Stomach (tissue), 9 donors: ENCODE measurements around the gene ZMIZ1. TPM values are rescaled to one million over a fixed set of nuclear protein-coding genes. Genes with fewer than 3 reads are reported as not detected.

Source experiments
- DNase-seq, 2 donors: peaks; one replicate each; pipeline versions ENCODE4 v3.0.0 to v3.0.0-alpha.2; 2013 to 2019
- H3K27ac ChIP-seq, 5 donors: fragments of 200-600 bp in 4 of 5; sonication (generic) in 4 of 5; one replicate each; pipeline ENCODE4 v1.5.1; 2013 to 2019; ENCODE audit warnings: mild to moderate bottlenecking in 1 of 5, moderate library complexity in 1 of 5
- H3K27me3 ChIP-seq, 3 donors: fragments of 200-600 bp; sonication (generic); one replicate each; pipeline ENCODE4 v1.5.1; 2017 to 2019; ENCODE audit warnings: mixed run types in 1 of 3
- H3K36me3 ChIP-seq, 4 donors: fragments of 200-600 bp; sonication (generic); 1 replicate in 3 of 4; 2 replicates in 1 of 4; pipeline ENCODE4 v1.5.1; 2016 to 2019
- H3K4me1 ChIP-seq, 4 donors: fragments of 200-600 bp; sonication (generic); one replicate each; pipeline ENCODE4 v1.5.1; 2016 to 2019
- H3K4me3 ChIP-seq, 4 donors: fragments of 200-600 bp; sonication (generic) in 3 of 4; one replicate each; pipeline ENCODE4 v1.5.1; 2016 to 2019; ENCODE audit warnings: mild to moderate bottlenecking in 1 of 4
- H3K9me3 ChIP-seq, 4 donors: fragments of 200-600 bp; sonication (generic); one replicate each; pipeline ENCODE4 v1.5.1; 2016 to 2019
- EP300 ChIP-seq: sonication (generic); formaldehyde crosslinking; IDR thresholded peaks from one replicate; pipeline ENCODE4 v1.6.1; 2017; ENCODE audit warnings: antibody characterized with exemption
- POLR2A ChIP-seq, 4 donors: fragments of 450-650 bp; IDR thresholded peaks; one replicate each; pipeline ENCODE4 v1.6.1; 2016; ENCODE audit warnings: antibody characterized with exemption in 4 of 4, control low read depth in 2 of 4, mild to moderate bottlenecking in 1 of 4, moderate library complexity in 1 of 4
- POLR2AphosphoS5 ChIP-seq, 3 donors: sonication (generic); formaldehyde crosslinking; IDR thresholded peaks; one replicate each; pipeline ENCODE4 v1.6.1; 2016; ENCODE audit warnings: antibody characterized with exemption in 3 of 3
- WGBS, 5 donors: extraction: QIAGEN DNeasy Blood & Tissue Kit in 3 of 5; methylation state at CpG; one replicate each; pipeline versions ENCODE4 v1.1.5 to v1.1.7; 2013 to 2018; 5-methylcytosine and 5-hydroxymethylcytosine counted together
- intact Hi-C: fragments of 100-400 bp; cut with DNase I; formaldehyde crosslinking; loops from one replicate; pipeline ENCODE4 v1.15.1; 2023; ENCODE audit warnings: low total_unique reads
- polyA plus RNA-seq, 3 donors: library from polyadenylated mRNA; stranded (reverse); fragments of 200-250 nt; gene quantifications; one replicate each; pipeline ENCODE4 v1.2.3, GENCODE V29; 2013
- total RNA-seq, 5 donors: library from RNA; depleted of rRNA; stranded (reverse); fragments of >200 nt; gene quantifications; one replicate each; pipeline versions ENCODE4 v1.1.0 to v1.2.3, GENCODE V29; 2014 to 2016
- TF ChIP-seq, protein P1 (sequence below), 7 experiments: fragments of 450-650 bp in 4 of 7; fragments of 200-600 bp in 3 of 7; sonication (generic) in 3 of 7; IDR thresholded peaks; one replicate each; pipeline ENCODE4 v1.5.1; 2016 to 2019; ENCODE audit warnings: antibody characterized with exemption in 7 of 7, control low read depth in 2 of 7, mild to moderate bottlenecking in 1 of 7
- donor health status: healthy with polysubstance abuse.
- donor health status: Bipolar disorder and iron deficiency.
- donor health status: healthy.

The ZMIZ1 gene
- total and polyA plus RNA-seq, 8 donors = 17.7 to 103 (median 26.3) TPM

DNA sequence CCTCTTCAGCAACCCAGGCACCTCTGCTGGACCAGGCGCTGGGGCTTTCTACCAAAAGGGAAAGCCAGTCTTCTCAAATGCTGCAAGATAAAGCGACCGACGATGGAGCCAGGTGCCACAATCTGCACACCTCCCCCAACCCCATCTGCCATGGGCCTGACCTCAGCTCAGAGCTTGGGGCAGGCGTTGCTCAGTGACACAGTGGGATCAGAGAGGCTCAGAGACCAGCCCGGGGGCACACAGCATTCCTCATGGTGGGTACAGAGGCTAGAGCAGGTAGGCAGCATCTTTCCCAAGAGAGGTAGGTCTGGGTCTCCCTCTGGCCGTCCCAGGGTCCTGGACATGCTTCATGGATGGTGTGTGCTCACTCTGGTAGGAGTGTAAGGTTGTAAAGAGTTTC is 56.3 kb downstream of the ZMIZ1 start:
- WGBS, 5 donors = 67 to 100% (median 75%) methylated on average over 1 to 7 of the region's 7 CpGs
- intact Hi-C loops = no loop called here

DNA sequence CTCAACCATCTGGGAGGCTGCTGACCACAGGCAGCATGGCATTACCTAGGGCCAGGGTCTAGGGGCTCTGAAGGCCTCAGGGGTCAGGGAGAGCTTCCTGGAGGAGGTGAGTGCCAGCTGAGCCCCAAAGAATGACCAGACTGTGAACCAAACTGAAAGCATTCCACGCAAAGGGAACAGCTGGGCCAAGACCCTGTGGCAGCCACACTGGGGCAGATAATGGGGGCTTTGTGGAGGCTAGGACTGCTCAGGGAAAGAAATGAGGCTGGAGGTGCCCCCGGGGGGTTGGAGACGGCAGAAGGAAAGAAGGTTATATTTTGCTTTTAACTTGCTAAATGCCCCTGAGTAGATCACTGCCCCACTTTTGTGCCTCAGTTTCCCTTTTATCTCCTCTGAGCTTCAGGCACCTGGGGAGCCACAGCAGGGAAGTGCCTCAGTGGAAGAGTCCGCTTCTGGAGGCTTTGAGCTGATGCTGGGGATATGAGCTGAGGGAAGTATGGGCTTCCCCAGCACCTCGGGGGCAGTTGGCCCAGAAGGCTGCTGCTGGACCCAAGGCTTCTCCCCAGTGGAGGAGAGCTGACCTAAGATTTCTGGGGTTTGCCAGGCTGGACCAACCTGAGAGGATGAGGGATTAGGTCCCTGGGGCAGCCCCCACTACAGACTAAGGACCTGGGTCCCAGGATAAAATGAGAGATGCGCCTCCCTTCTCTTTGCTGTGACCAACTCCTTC is 57.8 kb downstream of the ZMIZ1 start:
- H3K27ac ChIP-seq = peak overlapping the region; percentile 73 to 84 (median 78)
- TF ChIP-seq, protein P1, sequence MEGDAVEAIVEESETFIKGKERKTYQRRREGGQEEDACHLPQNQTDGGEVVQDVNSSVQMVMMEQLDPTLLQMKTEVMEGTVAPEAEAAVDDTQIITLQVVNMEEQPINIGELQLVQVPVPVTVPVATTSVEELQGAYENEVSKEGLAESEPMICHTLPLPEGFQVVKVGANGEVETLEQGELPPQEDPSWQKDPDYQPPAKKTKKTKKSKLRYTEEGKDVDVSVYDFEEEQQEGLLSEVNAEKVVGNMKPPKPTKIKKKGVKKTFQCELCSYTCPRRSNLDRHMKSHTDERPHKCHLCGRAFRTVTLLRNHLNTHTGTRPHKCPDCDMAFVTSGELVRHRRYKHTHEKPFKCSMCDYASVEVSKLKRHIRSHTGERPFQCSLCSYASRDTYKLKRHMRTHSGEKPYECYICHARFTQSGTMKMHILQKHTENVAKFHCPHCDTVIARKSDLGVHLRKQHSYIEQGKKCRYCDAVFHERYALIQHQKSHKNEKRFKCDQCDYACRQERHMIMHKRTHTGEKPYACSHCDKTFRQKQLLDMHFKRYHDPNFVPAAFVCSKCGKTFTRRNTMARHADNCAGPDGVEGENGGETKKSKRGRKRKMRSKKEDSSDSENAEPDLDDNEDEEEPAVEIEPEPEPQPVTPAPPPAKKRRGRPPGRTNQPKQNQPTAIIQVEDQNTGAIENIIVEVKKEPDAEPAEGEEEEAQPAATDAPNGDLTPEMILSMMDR (IDR thresholded peaks at IDR 0.05) = no peak
- TF ChIP-seq POLR2A (IDR thresholded peaks at IDR 0.05) = no peak
- no peak for TF ChIP-seq EP300
- TF ChIP-seq POLR2AphosphoS5 (IDR thresholded peaks at IDR 0.05) = no peak

More for the DNA sequence above, 56.3 kb downstream of the ZMIZ1 start:
- TF ChIP-seq EP300 = no peak
- TF ChIP-seq, protein P1 (IDR thresholded peaks at IDR 0.05) = no peak
- no peak for TF ChIP-seq POLR2AphosphoS5 (IDR thresholded peaks at IDR 0.05)
- TF ChIP-seq POLR2A (IDR thresholded peaks at IDR 0.05) = no peak
- H3K36me3 ChIP-seq = peaks cover 33 to 77% (median 64%) of the 10 kb centered on the region in 4 donors
- no peaks in the 10 kb centered on the region for H3K9me3 ChIP-seq
- DNase-seq = no peak
- H3K4me1 ChIP-seq = peaks cover 39 to 78% (median 65%) of the 10 kb centered on the region in 4 donors
- no peak overlapping the region for H3K4me3 ChIP-seq
- peak overlapping the region; percentile 11 to 84 (median 75) for H3K27ac ChIP-seq
- no peaks in the 10 kb centered on the region for H3K27me3 ChIP-seq

DNA sequence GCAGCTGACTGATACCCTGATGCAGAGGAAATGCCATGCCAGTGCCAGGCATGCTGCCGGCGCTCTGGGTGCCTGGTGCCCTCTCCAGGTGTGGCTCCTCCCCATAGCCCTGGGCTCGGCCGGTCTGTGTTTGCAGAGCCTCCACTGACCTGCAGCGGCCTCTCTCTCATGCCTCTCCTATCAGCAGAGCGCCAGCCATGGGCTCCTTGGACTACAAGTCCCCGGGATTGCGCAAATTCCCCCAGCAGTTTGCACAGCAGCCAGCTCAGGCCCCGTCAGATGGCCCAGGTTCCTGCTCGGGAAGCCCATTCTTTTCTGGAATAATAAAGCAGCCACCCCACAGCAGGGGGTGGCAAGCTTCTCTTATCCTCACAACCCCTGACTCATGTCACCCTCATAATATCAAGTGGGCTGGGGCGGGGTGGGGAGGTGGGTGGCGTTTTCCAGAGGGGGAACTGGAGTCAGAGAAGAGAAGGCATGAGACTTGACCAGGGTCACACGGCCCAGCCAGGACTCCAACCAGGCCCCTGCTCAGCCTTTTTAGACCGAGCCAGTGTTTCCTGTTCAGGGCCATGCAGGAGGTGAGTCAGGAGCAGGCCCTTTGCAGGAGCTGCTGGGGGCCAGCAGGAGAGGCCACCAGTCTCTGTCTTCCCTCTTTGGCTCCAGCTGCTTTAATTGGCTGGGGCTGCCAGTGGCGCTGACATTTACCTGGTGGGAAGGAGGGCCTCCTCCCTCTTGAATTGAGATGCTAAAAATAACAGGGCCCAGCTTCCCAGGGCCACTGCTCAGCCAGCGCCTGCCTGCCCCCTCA is 58.6 kb downstream of the ZMIZ1 start:
- peak; percentile 85 to 97 for DNase-seq
- Histone ChIP-seq H3K27me3 (no peaks in the 10 kb centered on the region), H3K27ac (peak overlapping the region; percentile 73 to 84 (median 78)), H3K36me3 (peaks cover 22 to 71% (median 58%) of the 10 kb centered on the region in 4 donors), H3K4me1 (peaks cover 42 to 96% (median 71%) of the 10 kb centered on the region in 4 donors), H3K9me3 (no peaks in the 10 kb centered on the region), H3K4me3 (no peak overlapping the region)
- TF ChIP-seq, protein P1 (IDR thresholded peaks at IDR 0.05) = peak in 1 of 7 experiments; percentile 26
- TF ChIP-seq POLR2AphosphoS5 (IDR thresholded peaks at IDR 0.05) (peak; percentile 40 to 89 (median 51)), EP300 (no peak)
- 26 to 44% (median 40%) methylated on average over 14 to 16 of the region's 16 CpGs for WGBS, 5 donors
- intact Hi-C loops = no loop called here

More for the DNA sequence above, 57.8 kb downstream of the ZMIZ1 start:
- Histone ChIP-seq H3K9me3 (no peaks in the 10 kb centered on the region), H3K4me1 (peaks cover 42 to 87% (median 67%) of the 10 kb centered on the region in 4 donors), H3K27me3 (no peaks in the 10 kb centered on the region), H3K4me3 (no peak overlapping the region), H3K36me3 (peaks cover 25 to 71% (median 61%) of the 10 kb centered on the region in 4 donors)
- whole genome bisulfite sequencing, 5 donors = 60 to 76% (median 68%) methylated on average over 6 of the region's 6 CpGs
- intact Hi-C loops = no loop called here
- DNase-seq = no peak

DNA sequence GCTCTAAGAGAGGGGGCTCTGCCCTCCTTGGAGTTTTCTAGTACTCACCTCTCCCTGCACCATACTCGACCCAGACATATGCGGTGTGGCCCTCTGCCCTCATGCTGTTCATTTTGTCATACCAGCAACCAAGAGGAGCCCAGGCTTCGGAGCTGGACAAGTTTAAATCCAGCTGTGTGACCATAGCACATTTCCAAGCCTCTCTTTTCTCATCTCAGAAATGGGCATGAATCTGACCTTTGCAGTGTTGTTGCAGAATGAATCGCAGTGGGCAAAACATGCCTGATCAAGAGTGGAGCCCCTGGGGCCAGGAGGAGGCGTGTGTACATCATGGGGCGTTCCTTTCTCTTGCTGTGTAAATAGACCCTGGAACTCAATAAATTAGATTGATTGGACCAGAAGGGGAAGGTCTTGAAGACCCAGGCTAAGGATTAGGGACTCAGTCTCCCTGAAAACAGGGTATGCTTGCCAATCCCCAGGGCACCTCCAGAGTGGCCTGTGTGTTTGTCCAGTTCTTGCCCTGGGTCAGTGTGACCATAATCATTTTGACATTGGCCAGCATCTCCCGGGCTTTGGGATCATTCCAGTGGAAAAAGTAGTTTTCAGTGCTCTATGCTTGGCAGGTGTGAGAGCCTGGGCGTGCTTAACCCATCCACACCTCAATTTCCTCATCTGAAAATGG is 59.6 kb downstream of the ZMIZ1 start:
- peaks cover 44 to 99% (median 76%) of the 10 kb centered on the region in 4 donors for H3K4me1 ChIP-seq
- H3K9me3 ChIP-seq = no peaks in the 10 kb centered on the region
- H3K27ac ChIP-seq = peak overlapping the region; percentile 52 to 84 (median 75)
- TF ChIP-seq POLR2AphosphoS5 (IDR thresholded peaks at IDR 0.05) (no peak), EP300 (no peak), POLR2A (IDR thresholded peaks at IDR 0.05) (no peak)
- TF ChIP-seq, protein P1 (IDR thresholded peaks at IDR 0.05) = no peak
- H3K4me3 ChIP-seq = no peak overlapping the region
- H3K27me3 ChIP-seq = no peaks in the 10 kb centered on the region
- no peak for DNase-seq
- 45 to 66% (median 48%) methylated on average over 8 of the region's 8 CpGs for WGBS, 5 donors
- intact Hi-C loops = no loop called here
- H3K36me3 ChIP-seq = peaks cover 15 to 71% (median 53%) of the 10 kb centered on the region in 4 donors
